SKM-1 treated with dmso at 0.1 percent for 144 hours (cell line): ENCODE results near the gene CCDC93.
A peak's percentile ranks its signal among the peaks of the same experiment; 100 is the strongest.

Experiments used
- DNase-seq: peaks from one replicate; lab custom pipeline; 2025; ENCODE audit not compliant: unreplicated experiment; lab: John Stamatoyannopoulos, UW

The CCDC93 gene, protein sequence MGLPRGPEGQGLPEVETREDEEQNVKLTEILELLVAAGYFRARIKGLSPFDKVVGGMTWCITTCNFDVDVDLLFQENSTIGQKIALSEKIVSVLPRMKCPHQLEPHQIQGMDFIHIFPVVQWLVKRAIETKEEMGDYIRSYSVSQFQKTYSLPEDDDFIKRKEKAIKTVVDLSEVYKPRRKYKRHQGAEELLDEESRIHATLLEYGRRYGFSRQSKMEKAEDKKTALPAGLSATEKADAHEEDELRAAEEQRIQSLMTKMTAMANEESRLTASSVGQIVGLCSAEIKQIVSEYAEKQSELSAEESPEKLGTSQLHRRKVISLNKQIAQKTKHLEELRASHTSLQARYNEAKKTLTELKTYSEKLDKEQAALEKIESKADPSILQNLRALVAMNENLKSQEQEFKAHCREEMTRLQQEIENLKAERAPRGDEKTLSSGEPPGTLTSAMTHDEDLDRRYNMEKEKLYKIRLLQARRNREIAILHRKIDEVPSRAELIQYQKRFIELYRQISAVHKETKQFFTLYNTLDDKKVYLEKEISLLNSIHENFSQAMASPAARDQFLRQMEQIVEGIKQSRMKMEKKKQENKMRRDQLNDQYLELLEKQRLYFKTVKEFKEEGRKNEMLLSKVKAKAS

DNA sequence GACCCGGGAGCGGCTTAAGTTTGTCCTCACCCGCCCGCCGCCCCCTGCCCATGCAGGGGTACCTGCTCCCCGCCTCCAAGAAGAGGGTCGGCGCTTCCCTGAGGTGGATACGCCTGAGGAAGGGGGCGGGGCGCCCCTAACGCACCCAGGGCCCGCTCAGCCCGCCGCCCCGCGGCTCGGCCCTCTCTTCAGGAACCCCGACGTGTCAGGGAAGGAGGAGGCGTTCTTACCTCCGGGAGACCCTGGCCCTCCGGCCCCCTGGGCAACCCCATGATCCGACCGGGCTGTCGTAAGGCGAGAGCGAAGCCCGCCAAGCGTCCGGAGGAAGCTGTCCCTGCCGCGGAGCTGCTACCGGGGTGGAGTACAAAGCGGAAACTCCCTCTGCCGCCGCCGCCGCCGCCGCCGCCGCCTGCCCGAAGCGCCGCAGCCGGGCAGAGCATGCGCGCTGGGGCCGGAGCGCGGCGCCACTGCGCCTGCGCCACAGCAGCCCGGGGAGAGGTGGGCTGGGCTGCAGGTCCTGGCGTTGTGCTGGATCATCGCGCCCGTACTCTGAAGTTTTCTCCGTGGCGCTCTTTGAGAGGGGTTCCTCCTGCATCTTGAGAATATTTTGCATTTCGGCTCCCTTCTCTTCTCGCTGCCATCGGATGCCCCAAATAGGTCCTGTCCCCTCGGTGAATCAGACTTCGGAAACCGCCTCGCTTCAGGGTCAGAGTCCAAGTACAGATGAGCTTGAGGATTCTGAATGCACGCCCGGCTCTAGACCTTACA lies at the start of gene CCDC93:
Gene CCDC93 (minus strand): TSS at position 347 of the 768 bp plus-strand sequence. CDS start 75 bp downstream, at position 272.
- DNase-seq, result peak; percentile 80

DNA sequence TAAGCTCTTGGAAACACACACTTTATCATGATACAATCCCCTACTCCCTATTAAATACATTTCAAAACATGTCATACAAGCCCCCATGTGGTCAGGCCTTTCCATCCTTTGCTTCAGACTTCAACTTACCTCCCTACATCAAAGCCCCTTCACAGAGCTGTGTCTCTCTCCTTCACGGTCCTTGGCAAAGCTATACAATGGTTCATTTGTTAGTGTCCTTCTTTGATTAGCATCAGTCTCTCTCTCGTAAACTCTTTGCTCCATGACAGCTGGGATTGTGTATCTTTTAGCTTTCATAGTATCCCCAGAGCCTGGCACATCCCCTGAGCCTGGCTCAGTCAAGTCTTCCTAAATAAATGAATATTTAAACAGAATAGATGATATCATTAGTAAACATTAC lies 48.8 kb upstream of the CCDC93 start:
- no peak for DNase-seq

DNA sequence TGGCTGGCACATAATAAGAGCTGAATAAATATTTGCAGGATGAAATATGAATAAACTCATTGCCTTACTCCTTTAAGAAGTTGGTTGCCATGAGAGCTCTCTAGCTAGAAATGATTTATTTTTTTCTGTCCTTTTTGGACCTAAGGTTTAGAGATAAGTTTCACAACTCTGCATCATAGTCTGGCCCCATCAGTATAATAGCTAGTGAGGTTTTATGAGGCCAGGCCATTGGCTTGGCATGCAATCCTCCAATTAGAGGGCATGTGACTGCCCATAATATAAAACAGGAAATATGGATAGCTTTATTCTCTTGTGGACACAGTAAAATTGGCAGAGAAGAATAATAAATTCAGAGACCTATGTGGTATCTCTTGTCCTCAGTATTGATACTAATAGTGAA lies 48.2 kb upstream of the CCDC93 start:
- no peak for DNase-seq

DNA sequence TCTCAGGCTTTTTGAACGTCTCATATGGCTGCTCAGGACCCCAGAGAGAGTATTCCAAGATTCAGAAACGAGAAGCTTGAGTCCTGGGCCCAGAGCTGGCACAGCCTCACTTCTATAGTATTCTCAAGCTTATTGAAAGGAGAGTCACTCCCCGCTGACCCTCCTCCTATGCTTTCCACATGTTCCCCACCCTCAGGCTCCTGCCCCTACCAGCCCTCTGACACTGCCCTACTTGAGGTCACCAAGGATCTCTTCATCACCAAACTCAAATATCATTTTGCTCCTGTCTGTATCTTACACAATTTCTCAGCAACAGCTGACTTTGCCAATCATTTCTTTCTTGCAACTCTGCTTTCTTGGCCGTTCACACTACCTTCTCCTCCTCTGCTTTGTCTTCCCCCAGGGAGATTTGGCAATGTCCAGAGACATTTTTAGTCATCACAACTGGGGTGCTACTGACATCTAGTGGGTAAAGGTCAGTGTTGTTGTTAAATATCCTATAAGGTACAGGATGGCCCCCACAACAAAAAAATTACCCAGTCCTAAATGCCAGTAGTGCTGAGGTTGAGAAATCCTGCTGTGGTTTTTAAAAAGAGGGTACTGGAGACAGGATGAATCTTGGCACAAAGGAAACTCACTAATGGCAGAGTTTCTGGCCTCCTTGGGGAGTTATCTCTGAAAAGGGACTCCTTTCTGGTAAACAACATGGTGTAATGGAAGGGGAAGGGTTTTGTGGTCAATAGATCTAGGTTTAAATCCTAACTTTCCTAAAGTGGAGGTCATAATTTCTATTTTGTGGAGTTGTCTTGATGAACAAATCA lies 47.5 kb upstream of the CCDC93 start:
- DNase-seq, result peak; percentile 75

DNA sequence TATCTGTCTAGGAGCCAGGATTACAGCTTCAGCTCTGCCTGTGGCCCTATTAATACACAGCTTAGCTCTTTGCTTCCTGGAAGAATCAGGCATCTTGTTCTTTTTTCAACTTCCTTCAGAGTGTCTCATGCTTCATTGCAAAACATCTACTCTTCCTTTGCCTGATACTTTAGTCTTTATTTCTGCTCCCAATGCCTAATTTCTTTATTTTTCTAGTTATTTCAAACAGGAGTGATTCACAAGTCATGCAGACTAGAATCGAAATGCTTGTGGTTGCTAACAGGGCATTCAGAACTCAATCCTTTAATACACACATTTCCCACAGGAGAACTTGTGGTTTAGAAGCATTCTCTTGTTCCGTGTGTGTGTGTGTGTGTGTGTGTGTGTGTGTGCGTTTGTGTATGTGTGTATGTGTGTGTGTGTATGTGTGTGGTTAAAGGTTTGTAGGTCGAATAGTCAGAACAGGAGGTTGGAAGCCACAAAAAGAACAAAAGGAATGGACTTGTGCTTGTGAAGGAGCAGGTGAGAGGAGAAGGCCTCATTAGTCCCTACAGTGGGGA lies 46.1 kb upstream of the CCDC93 start:
- DNase-seq, result no peak

DNA sequence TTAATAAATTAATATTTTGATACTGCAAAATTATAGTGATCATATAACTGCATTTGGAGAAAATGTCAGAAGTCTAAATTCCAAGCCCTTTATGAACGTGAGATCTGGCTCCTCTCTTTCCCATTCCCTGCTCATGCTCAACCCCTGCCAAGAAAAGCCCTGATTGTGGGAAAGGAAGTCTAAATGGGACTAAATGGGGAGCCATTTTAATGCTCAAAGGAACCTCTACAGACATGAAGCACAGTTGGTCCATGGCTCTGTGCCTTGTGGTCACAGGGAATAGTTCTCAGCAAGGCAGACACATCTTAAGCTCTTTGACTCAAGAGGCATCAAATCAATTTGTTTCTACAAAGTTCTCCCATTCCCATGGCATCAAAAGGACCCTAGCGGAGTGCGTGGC lies 45.1 kb upstream of the CCDC93 start:
- no peak for DNase-seq

DNA sequence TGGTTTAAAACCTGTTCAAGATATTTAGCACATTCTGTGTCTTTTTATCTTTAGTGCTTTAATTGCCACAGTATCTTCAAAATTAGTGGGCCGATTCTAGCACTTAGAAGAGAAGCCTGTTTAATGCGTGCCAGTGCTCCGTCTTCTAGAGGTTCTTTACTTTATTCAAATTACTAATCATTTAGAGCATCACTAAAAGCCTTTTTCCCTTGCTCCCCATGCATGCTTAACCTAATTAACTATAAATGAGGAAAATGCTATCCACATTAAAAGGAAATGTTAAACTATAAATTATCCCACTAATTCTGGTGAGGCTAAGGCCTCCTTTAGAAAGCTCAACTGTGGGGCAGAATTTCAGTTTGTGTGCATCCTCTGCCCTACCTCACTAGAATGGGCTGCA lies 42.9 kb upstream of the CCDC93 start:
- no peak for DNase-seq

DNA sequence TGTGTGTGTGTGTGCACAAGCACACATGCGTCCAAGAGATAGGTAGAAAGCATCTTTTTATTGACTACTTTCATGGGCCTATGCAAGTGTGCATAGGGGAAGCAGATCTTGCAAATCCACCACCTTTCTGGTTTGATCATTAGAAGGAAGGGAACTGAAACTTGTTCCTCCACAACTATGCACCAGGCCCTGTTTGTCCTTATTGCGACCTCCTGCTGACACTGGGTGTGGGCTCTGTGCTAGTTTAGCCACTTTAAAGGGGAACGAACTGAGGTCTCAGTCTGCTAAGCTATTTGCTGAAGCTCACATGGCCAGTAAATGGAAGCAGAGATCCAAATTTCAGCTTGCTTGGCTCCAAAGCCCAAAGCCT lies 42.3 kb upstream of the CCDC93 start:
- peak; percentile 87 for DNase-seq

DNA sequence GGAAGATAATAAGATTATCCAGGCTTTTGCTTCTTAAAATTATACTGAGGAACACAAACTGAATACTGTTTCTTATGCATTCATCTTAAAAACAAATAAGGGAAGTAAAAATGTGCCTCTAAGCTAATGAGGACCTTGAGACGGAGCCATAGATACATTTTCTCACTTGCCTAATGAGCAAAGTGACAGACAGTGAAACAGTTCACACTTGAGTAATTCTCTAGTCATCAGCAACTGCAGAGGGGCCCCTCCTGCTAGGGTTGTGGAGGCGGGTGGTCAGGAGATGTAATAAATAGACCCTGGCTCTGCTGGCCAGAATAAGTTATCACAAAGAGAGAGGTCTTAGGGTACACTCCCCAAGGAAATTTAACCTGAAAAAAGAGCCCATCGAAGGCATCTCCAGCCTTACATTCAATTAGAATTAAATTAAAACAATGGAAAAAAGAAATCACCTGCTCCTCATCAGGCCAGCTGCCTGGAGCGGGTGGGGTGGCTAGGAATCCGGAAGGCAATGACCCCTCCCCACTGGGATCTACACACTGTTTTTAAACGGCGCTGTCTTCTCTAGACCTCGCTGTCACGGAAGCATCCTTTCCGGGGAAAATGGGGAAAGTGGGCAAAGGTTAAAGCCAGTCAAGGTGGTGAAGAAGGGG lies 41.8 kb upstream of the CCDC93 start:
- peak; percentile 48 for DNase-seq

DNA sequence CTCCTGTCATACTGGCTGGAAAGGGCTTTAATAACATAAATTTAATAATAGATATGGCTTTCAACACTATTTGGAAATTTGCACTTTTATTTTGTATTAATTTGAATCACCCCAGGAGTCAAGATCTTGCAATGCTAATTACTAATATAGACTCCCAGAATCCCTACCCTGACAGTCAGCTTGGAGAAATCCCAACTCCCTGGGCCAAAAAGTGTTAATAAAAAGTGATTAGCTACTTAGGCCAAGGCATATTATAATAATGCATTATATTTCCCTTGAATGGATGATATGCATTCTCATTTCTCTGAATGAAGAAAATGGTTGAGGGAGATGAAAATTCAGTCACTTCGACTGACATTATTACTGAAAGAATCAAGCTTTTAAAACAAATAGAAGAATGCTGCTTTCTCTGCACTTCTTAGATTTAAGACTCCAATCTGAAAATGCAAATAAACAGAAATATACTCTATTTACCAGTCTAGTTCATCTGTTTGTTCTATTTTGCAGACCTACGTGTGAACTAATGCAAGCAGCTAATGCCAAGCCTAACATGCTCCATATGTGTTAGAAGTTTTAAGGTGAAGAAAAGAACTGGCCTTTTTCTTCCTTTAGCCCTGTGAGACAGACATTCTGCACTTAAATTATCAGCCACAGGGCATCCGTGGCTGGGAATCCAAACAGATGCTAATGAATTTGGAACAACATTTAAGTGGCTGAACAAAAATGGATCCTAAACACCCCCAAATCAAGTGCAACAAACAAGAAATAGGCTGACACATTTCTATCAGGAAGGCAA lies 40.5 kb upstream of the CCDC93 start:
- DNase-seq, result no peak

DNA sequence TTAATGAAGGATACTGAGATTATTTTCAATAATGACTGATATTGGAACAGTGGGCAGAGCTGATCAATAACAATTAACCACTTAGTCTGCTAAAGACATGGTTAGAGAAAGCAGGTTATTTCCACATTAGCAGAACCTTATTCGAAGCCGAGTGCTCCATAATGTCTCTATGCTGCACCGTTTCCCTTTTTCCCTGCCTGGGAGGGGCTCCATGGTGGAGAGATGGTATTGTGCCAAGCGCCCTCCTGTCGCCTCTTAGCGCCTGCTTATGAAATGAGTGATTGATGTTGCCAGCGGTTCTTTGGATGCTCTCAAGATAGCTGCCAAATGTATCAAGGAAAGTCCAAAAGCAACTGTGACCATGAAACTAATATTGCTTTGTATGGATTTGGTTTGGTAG lies 39.8 kb upstream of the CCDC93 start:
- no peak for DNase-seq

DNA sequence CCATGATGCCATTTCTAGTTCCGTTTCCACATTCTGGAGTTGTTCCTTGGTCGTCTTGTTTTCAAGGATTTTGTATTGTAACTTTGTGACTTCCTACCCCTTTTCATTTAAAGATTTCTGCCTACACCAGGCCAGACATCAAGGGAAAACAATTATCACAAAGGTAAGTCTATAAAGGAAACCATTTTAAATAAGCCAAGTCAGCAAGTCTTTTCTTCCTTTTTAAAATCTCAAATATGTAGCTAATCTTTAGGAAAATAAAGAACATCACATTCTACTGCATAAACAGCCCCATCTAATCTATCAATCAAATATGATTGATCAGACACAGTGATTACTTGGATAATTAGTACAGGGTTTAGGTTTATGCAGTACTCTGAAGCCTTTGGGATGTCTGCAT lies 38.6 kb upstream of the CCDC93 start:
- DNase-seq, result no peak

DNA sequence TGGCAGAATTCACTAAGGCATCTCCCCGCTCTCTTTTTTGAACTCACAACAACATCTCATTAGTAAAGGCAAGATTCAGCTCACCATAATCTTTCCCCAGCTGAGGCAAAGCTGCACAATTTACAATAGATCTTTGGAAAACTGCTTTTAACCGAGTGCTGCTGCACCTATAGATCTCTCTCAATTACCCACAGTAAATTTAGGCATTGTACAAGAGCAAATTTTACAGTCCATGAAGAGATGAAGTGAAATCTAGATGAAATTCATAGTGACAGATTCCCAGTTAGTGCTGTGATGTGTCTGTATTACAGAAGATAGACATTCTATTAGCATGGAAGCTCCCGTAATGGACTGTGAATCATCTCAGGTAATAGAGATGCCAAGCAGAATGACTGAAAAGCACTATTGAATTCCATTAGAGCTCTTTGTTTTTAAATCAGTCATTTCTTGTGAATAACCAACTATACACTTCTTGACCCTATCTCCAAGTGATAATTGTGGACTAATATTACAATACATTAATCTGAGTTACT lies 38.0 kb upstream of the CCDC93 start:
- no peak for DNase-seq

DNA sequence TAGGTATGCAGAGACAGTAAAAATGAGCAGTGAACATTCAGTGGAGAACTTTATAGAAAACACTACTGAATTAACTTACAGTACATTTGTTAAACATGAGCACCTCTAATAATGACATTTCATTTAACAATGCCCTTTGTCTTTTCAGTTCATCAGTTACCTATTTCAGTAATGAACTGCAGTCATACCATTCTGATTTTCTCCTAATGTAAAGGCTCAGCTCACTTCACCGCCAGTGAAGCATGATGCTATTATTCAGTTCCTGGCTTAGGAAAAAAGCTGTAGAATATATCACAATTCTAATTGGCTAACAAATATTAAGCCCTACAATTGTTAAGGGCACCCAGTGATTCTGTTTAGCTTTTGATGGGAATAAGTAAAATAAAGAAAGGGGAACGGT lies 37.1 kb upstream of the CCDC93 start:
- no peak for DNase-seq

DNA sequence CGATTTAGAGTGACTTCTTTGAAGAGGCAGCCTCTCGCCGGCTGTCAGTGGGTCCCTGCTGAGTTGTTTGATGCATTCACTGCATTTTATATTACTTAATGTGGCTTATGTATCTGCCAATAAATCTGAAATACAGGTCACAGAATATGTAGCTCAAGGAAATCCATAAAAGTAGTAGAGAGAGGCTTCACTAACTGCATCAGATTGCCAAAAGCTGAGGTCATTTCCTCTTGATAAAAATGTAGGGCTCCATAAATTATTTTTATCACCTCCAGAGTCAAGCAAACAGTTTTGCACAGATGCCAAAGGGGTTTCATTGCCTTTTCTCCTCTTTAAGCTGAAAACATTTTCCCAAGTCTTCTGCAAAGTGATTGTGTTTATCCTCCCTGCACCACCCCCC lies 36.5 kb upstream of the CCDC93 start:
- DNase-seq, result no peak

DNA sequence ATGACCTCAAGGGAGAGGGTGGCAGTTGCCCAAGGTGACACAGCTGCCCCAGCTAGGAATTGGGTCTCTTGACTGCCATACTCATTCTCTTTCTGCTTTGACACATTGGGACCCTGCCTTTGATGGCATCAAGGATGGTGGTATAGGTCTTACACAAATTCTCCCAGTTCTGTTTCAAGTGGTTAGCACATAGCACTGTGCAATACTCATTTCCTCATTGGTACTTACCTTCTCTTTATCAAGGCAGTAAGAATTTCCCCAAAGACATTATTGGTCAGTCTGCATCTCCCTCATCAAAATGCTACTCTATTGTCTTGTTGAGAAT lies 35.9 kb upstream of the CCDC93 start:
- peak; percentile 73 for DNase-seq

DNA sequence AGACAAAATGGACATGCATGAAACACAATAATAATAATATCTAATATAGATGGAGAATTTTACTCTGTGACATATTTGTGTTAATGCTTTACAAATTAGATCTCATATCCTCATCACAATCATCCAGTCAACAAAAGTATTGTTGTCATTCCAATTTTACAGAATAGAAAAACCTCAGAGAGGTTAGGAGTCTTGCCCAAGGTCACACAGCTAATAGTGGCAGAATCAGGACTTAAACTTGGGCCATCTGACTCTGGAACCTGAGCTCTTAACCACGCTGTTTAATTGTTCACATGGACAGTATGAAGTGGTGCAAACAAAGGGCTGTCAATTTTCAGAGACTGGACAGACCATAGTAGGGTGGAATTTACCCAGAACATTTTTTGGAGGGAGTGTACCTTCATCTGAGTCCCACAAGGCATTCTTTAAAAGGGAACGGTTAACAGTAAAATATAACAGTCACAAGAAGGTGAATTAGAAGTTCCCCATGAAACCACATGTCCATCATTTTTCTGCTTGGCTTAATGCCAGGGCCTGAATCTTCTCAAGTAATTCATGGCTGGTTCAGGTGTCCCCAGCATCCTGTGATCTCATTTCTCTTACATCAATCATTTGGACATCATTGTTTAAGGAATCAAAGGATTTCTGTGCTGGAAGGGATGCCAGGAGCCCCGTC lies 35.4 kb upstream of the CCDC93 start:
- no peak for DNase-seq

DNA sequence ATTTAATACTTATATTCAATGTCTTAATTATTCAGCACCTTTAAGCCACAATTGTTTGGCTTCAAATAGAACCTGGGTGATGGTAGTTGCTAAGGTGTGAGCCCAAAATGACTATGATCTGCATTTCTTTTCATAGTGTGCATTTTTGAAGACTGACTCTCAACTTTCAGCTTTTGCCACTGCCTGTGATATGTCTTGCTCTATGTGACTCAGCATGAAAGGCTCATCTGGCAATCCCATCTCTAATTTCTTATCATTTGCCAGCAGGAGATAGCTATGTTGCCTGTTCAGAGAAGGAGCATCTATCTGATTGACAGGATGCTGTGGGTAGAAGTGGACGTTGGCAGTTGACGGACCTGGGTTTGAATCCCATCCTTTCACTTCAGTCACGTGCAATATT lies 34.5 kb upstream of the CCDC93 start:
- no peak for DNase-seq

DNA sequence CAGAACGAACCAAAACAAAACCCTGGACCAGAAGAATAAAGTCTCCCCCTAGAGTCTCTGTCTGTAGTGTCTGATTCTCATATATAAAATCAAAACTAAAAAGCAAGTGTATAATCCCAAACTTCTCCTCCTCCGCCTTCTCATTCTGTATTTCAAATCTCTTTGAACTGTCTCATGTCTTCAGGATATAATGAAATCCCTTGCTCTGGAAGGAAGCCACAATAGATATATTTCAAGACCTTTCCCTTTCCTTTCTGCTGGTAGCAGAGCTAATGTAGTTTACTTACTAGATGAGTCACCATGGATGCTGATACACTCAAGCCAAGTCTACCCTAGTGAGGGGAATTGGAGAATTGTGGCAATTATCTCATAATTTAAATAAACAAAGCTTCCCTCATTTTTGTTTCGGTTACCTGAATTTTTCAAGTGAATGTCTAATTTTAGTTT lies 33.5 kb upstream of the CCDC93 start:
- no peak for DNase-seq
